SK-N-SH (cell line): Measurements from ENCODE around the gene MIDN. TPM values are rescaled to one million over a fixed set of nuclear protein-coding genes. Genes with fewer than 3 reads are reported as not detected.

Experiments used
- CTCF ChIA-PET: fragments of 300-600, 350-600 bp; formaldehyde crosslinking; extraction: SDS; loops from one replicate; lab custom pipeline; 2021; lab: Yijun Ruan, JAX
- POLR2A ChIA-PET: fragments of 350-600 bp; sonication (Branson Sonifier 250); formaldehyde crosslinking; extraction: SDS; loops from one replicate; lab custom pipeline; 2020; ENCODE audit warnings: antibody characterized with exemption, inconsistent platforms; lab: Yijun Ruan, JAX
- DNase-seq: peaks from one replicate; pipeline ENCODE4 v3.0.0; 2012
- H2AFZ ChIP-seq: fragments of 200-600 bp; sonication (generic); 2 replicates; pipeline ENCODE4 v1.8.1; 2016; ENCODE audit warnings: antibody characterized with exemption, mild to moderate bottlenecking, low read depth
- H3F3A ChIP-seq: fragments of 200-600 bp; sonication (generic); replicated peaks from 2 replicates; pipeline ENCODE3; 2016; ENCODE audit warnings: antibody characterized with exemption, mild to moderate bottlenecking; ENCODE audit not compliant: insufficient read depth
- H3K27ac ChIP-seq, 2 experiments: fragments of 200-500 bp in 1 of 2; fragments of 200-600 bp in 1 of 2; sonication (Bioruptor generic) in 1 of 2; sonication (generic), shearing (Covaris generic) in 1 of 2; 2 replicates each; pipeline versions ENCODE4 v1.5.1 to v1.6.1; 2014 to 2016; ENCODE audit warnings: low read depth in 2 of 2, inconsistent platforms in 1 of 2, low read length in 1 of 2, mild to moderate bottlenecking in 1 of 2, mixed read lengths in 1 of 2
- H3K27me3 ChIP-seq: fragments of 200-600 bp; sonication (generic), shearing (Covaris generic); 2 replicates; pipeline ENCODE4 v1.6.1; 2016; ENCODE audit warnings: mixed run types; ENCODE audit not compliant: insufficient read depth
- H3K36me3 ChIP-seq, 2 experiments: fragments of 200-500 bp in 1 of 2; fragments of 200-600 bp in 1 of 2; sonication (Bioruptor generic) in 1 of 2; sonication (generic) in 1 of 2; replicated peaks in 1 of 2; 2 replicates each; pipeline versions ENCODE3 to v1.5.1; 2014 to 2016; ENCODE audit warnings: low read length in 1 of 2, mild to moderate bottlenecking in 1 of 2; ENCODE audit not compliant: insufficient read depth in 2 of 2, control insufficient read depth in 1 of 2
- H3K4me1 ChIP-seq, 2 experiments: fragments of 200-500 bp in 1 of 2; fragments of 200-600 bp in 1 of 2; sonication (Bioruptor generic) in 1 of 2; sonication (generic), shearing (Covaris generic) in 1 of 2; 2 replicates each; pipeline versions ENCODE4 v1.5.1 to v1.6.1; 2014 to 2016; ENCODE audit warnings: low read depth in 1 of 2, low read length in 1 of 2, mixed run types in 1 of 2; ENCODE audit not compliant: insufficient read depth in 2 of 2, control insufficient read depth in 1 of 2
- H3K4me2 ChIP-seq: fragments of 200-600 bp; sonication (generic), shearing (Covaris generic); 2 replicates; pipeline ENCODE4 v1.6.1; 2017; ENCODE audit warnings: mixed run types
- H3K4me3 ChIP-seq, 2 experiments: fragments of 200-500 bp in 1 of 2; fragments of 200-600 bp in 1 of 2; sonication (Bioruptor generic) in 1 of 2; sonication (generic), shearing (Covaris generic) in 1 of 2; 2 replicates each; pipeline versions ENCODE4 v1.5.1 to v1.8.1; 2014 to 2016; ENCODE audit warnings: low read depth in 2 of 2, inconsistent platforms in 1 of 2, low read length in 1 of 2, mild to moderate bottlenecking in 1 of 2, mixed read lengths in 1 of 2, moderate library complexity in 1 of 2
- H3K79me2 ChIP-seq: fragments of 200-600 bp; sonication (generic); 2 replicates; pipeline ENCODE4 v1.8.1; 2017; ENCODE audit warnings: mild to moderate bottlenecking; ENCODE audit not compliant: insufficient read depth
- H3K9ac ChIP-seq: fragments of 200-600 bp; sonication (generic); 2 replicates; pipeline ENCODE4 v1.6.1; 2017; ENCODE audit warnings: mixed run types
- H3K9me2 ChIP-seq: fragments of 200-600 bp; sonication (generic); 2 replicates; pipeline ENCODE4 v1.6.1; 2017; ENCODE audit warnings: mixed run types
- H3K9me3 ChIP-seq: fragments of 200-600 bp; sonication (generic); 2 replicates; pipeline ENCODE4 v1.6.1; 2017; ENCODE audit warnings: mixed run types, mild to moderate bottlenecking, moderate library complexity
- H4K20me1 ChIP-seq: fragments of 200-600 bp; sonication (generic); 2 replicates; pipeline ENCODE4 v1.6.1; 2017; ENCODE audit warnings: mild to moderate bottlenecking, mixed run types; ENCODE audit not compliant: insufficient read depth
- EP300 ChIP-seq, 2 experiments: IDR thresholded peaks; 2 replicates each; pipeline versions ENCODE4 v1.4.0 to v1.6.1; 2012; ENCODE audit warnings: borderline replicate concordance in 1 of 2, low read depth in 1 of 2, low read length in 1 of 2
- FOSL2 ChIP-seq: IDR thresholded peaks from 2 replicates; pipeline ENCODE4 v1.4.0; 2012; ENCODE audit warnings: low read depth, mild to moderate bottlenecking, moderate library complexity, borderline replicate concordance
- FOXJ3 ChIP-seq: sonication (generic); formaldehyde crosslinking; IDR thresholded peaks from 2 replicates; pipeline ENCODE4 v1.5.1; 2020; ENCODE audit warnings: mild to moderate bottlenecking, missing genetic modification reagents
- GABPA ChIP-seq: IDR thresholded peaks from 2 replicates; pipeline ENCODE4 v1.4.0; 2012; ENCODE audit warnings: low read depth, mild to moderate bottlenecking
- JUND ChIP-seq: IDR thresholded peaks from 2 replicates; pipeline ENCODE4 v1.4.0; 2012
- MEF2A ChIP-seq: IDR thresholded peaks from 2 replicates; pipeline ENCODE4 v1.4.0; 2012; ENCODE audit warnings: low read depth, borderline replicate concordance
- NRF1 ChIP-seq: IDR thresholded peaks from 2 replicates; pipeline ENCODE4 v1.6.1; 2012; ENCODE audit warnings: low read depth, mild to moderate bottlenecking, low read length
- POLR2AphosphoS5 ChIP-seq: IDR thresholded peaks from 2 replicates; pipeline ENCODE4 v1.6.1; 2012; ENCODE audit warnings: low read depth, low read length
- RAD21 ChIP-seq: IDR thresholded peaks from 2 replicates; pipeline ENCODE4 v1.6.1; 2012; ENCODE audit warnings: mild to moderate bottlenecking, low read length
- RFX5 ChIP-seq: IDR thresholded peaks from 2 replicates; pipeline ENCODE4 v1.6.1; 2012; ENCODE audit warnings: mild to moderate bottlenecking, improper control_type of control experiment, low read length
- SIN3A ChIP-seq: IDR thresholded peaks from 2 replicates; pipeline ENCODE4 v1.6.1; 2012; ENCODE audit warnings: low read depth, mild to moderate bottlenecking, low read length, moderate library complexity, borderline replicate concordance
- TAF1 ChIP-seq: IDR thresholded peaks from 2 replicates; pipeline ENCODE4 v1.6.1; 2012; ENCODE audit warnings: low read depth, mild to moderate bottlenecking, low read length, moderate library complexity, borderline replicate concordance
- TEAD4 ChIP-seq: IDR thresholded peaks from 2 replicates; pipeline ENCODE4 v1.4.0; 2012; ENCODE audit warnings: mild to moderate bottlenecking, borderline replicate concordance; ENCODE audit not compliant: insufficient read depth
- WGBS: methylation state at CpG from one replicate; pipeline ENCODE4 v1.1.6; 2017; ENCODE audit warnings: low lambda C conversion rate; 5-methylcytosine and 5-hydroxymethylcytosine counted together
- polyA plus RNA-seq, 3 experiments: library from polyadenylated mRNA; depleted of rRNA; stranded (reverse); fragments of >200 nt; gene quantifications; 2 replicates each; pipeline ENCODE4 v1.2.3, GENCODE V29; 2012
- TF ChIP-seq, protein P1 (sequence below): IDR thresholded peaks from 2 replicates; pipeline ENCODE4 v1.6.1; 2012; ENCODE audit warnings: mild to moderate bottlenecking, low read depth, low read length, moderate library complexity
- TF ChIP-seq, protein P2 (sequence below): fragments of 150-350 bp; IDR thresholded peaks from 2 replicates; pipeline ENCODE4 v1.6.1; 2017; ENCODE audit warnings: antibody characterized with exemption, low read length, low read depth, borderline replicate concordance
- TF ChIP-seq, protein P3 (sequence below): IDR thresholded peaks from 2 replicates; pipeline ENCODE4 v1.4.0; 2012; ENCODE audit warnings: low read depth, borderline replicate concordance
- TF ChIP-seq, protein P4 (sequence below): fragments of 150-350 bp; IDR thresholded peaks from 2 replicates; pipeline ENCODE4 v1.6.1; 2016; ENCODE audit warnings: mild to moderate bottlenecking, low read depth, low read length

The MIDN gene
- polyA plus RNA-seq, 1 of the 3 experiments (the other 2 are of a cell fraction): 13.9 TPM

DNA sequence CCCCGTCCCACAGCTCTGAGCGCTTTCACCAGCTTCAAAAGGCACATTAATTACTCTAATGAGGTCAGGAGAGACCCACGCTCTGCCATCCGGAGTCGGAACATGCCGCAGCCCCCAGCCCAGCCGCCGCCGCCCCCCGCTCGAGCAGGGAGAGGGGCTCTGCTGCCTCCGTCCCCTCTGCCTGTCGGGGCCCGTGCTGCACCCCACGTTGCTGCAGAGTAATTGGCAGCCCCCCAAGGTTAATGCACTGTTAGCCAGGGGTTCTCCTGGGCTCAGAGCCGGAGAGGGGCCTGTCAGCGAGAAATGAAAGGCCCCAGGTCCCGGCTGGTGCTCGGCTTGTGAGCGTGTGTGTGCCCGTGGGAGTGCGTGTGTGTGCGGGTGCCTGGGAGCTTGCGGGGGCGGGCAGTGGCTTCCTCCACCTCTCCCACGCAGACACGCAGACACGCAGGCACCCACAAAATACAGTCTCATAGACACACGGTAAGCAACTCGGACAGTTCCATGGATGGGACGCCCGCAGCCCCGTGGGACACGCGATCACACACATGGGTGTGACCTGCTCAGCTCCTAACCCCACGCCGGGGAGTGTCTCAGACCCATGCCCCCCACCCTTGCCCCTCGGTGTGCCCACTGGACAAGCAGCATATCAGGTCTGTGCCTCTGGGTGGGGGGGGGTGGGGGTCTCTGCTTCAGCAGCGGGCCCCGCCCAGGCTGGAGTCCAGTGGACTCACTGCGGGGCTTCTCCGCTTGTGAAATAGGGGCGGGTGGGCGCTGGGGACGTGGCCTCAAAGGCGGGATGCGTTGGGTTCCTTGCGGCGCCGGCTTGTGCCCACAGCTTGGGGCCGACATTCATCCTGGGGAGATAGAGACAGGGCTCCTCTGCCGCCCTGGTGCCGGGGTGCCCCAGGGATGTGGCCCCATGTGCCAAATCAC lies 32.5 kb downstream of the MIDN start:
- H4K20me1 ChIP-seq: peaks cover 5% of the 10 kb centered on the region
- H3K27me3 ChIP-seq: no peaks in the 10 kb centered on the region
- H3K4me1 ChIP-seq: peaks cover 4 to 9% of the 10 kb centered on the region in 2 experiments; a peak in 1 of 4 replicates
- H3F3A ChIP-seq: peaks cover 27% of the 10 kb centered on the region
- CTCF ChIA-PET: interaction anchor here (1.0 to 3.5 kb wide), 12 partner anchors 13 to 210 kb away, joined by 3 to 26 read pairs (median 8); partner anchors contain the start of genes CIRBP and REEP6
- no peak overlapping the region for H3K4me2 ChIP-seq
- H3K9me2 ChIP-seq: no peaks in the 10 kb centered on the region
- H3K9me3 ChIP-seq: no peaks in the 10 kb centered on the region
- H3K4me3 ChIP-seq: no peak overlapping the region
- no peak for TF ChIP-seq FOSL2
- TF ChIP-seq NRF1: no peak
- no peak for TF ChIP-seq TEAD4
- TF ChIP-seq RFX5: no peak
- TF ChIP-seq, protein P1, sequence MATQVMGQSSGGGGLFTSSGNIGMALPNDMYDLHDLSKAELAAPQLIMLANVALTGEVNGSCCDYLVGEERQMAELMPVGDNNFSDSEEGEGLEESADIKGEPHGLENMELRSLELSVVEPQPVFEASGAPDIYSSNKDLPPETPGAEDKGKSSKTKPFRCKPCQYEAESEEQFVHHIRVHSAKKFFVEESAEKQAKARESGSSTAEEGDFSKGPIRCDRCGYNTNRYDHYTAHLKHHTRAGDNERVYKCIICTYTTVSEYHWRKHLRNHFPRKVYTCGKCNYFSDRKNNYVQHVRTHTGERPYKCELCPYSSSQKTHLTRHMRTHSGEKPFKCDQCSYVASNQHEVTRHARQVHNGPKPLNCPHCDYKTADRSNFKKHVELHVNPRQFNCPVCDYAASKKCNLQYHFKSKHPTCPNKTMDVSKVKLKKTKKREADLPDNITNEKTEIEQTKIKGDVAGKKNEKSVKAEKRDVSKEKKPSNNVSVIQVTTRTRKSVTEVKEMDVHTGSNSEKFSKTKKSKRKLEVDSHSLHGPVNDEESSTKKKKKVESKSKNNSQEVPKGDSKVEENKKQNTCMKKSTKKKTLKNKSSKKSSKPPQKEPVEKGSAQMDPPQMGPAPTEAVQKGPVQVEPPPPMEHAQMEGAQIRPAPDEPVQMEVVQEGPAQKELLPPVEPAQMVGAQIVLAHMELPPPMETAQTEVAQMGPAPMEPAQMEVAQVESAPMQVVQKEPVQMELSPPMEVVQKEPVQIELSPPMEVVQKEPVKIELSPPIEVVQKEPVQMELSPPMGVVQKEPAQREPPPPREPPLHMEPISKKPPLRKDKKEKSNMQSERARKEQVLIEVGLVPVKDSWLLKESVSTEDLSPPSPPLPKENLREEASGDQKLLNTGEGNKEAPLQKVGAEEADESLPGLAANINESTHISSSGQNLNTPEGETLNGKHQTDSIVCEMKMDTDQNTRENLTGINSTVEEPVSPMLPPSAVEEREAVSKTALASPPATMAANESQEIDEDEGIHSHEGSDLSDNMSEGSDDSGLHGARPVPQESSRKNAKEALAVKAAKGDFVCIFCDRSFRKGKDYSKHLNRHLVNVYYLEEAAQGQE: no peak
- no peak for TF ChIP-seq TAF1
- TF ChIP-seq POLR2AphosphoS5: no peak
- TF ChIP-seq FOXJ3 (CRISPR knock-in tag): no peak
- TF ChIP-seq, protein P2, sequence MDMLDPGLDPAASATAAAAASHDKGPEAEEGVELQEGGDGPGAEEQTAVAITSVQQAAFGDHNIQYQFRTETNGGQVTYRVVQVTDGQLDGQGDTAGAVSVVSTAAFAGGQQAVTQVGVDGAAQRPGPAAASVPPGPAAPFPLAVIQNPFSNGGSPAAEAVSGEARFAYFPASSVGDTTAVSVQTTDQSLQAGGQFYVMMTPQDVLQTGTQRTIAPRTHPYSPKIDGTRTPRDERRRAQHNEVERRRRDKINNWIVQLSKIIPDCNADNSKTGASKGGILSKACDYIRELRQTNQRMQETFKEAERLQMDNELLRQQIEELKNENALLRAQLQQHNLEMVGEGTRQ: no peak
- no peak for TF ChIP-seq MEF2A
- TF ChIP-seq, protein P3, sequence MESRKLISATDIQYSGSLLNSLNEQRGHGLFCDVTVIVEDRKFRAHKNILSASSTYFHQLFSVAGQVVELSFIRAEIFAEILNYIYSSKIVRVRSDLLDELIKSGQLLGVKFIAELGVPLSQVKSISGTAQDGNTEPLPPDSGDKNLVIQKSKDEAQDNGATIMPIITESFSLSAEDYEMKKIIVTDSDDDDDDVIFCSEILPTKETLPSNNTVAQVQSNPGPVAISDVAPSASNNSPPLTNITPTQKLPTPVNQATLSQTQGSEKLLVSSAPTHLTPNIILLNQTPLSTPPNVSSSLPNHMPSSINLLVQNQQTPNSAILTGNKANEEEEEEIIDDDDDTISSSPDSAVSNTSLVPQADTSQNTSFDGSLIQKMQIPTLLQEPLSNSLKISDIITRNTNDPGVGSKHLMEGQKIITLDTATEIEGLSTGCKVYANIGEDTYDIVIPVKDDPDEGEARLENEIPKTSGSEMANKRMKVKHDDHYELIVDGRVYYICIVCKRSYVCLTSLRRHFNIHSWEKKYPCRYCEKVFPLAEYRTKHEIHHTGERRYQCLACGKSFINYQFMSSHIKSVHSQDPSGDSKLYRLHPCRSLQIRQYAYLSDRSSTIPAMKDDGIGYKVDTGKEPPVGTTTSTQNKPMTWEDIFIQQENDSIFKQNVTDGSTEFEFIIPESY: no peak
- TF ChIP-seq, protein P4, sequence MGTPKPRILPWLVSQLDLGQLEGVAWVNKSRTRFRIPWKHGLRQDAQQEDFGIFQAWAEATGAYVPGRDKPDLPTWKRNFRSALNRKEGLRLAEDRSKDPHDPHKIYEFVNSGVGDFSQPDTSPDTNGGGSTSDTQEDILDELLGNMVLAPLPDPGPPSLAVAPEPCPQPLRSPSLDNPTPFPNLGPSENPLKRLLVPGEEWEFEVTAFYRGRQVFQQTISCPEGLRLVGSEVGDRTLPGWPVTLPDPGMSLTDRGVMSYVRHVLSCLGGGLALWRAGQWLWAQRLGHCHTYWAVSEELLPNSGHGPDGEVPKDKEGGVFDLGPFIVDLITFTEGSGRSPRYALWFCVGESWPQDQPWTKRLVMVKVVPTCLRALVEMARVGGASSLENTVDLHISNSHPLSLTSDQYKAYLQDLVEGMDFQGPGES: no peak
- TF ChIP-seq GABPA: no peak
- no peak for TF ChIP-seq SIN3A
- no peak for TF ChIP-seq JUND
- TF ChIP-seq EP300 (IDR thresholded peaks at IDR 0.05; ENCODE audit: borderline replicate concordance in 1 of 2, low read depth in 1 of 2, low read length in 1 of 2): no peak
- TF ChIP-seq RAD21: no peak
- 98% methylated on average over 27 of the region's 53 CpGs for WGBS
- H3K9ac ChIP-seq: no peak overlapping the region
- H3K36me3 ChIP-seq: peaks cover 6 to 17% of the 10 kb centered on the region in 2 experiments
- H3K79me2 ChIP-seq: peaks cover 17% of the 10 kb centered on the region
- POLR2A ChIA-PET: interaction anchor here (0.7 kb wide), 1 partner anchor 9 kb away, joined by 3 read pairs; no protein-coding TSS in a partner anchor
- no peak overlapping the region for H2AFZ ChIP-seq
- DNase-seq: no peak
- H3K27ac ChIP-seq: no peak overlapping the region
